IPS DF 4.7 (cell line): ENCODE data around the gene SYT6.

ENCODE experiments used
- DNase-seq: peaks from one replicate; pipeline ENCODE4 v3.0.0-alpha.2; 2013; ENCODE audit warnings: low spot score; ENCODE audit errors: extremely low read depth

The SYT6 gene

GRCh38 chr1:114154146-114154962 is 685 bp upstream of the SYT6 start:
- DNase-seq: no peak

- no peak for DNase-seq
Observed at GRCh38 chr1:114152508-114153260, 985 bp downstream of the SYT6 start.

- DNase-seq: no peak
Observed at GRCh38 chr1:114152089-114152507, 1.6 kb downstream of the SYT6 start.

- DNase-seq: no peak
Observed at GRCh38 chr1:114150016-114150415, 3.7 kb downstream of the SYT6 start.

- no peak for DNase-seq
Observed at GRCh38 chr1:114149211-114149610, 4.5 kb downstream of the SYT6 start.

- DNase-seq: no peak
Observed at GRCh38 chr1:114145504-114146151, 8.0 kb downstream of the SYT6 start.

GRCh38 chr1:114144016-114144415 is 9.7 kb downstream of the SYT6 start:
- DNase-seq: no peak

- DNase-seq: no peak
Observed at GRCh38 chr1:114139540-114139939, 14.1 kb downstream of the SYT6 start.

- no peak for DNase-seq
Observed at GRCh38 chr1:114137497-114137896, 16.2 kb downstream of the SYT6 start.

GRCh38 chr1:114135786-114136185 is 17.9 kb downstream of the SYT6 start:
- DNase-seq: no peak

- no peak for DNase-seq
Observed at GRCh38 chr1:114134518-114134917, 19.2 kb downstream of the SYT6 start.

- no peak for DNase-seq
Observed at GRCh38 chr1:114133129-114133528, 20.5 kb downstream of the SYT6 start.

GRCh38 chr1:114131526-114132220 is 22.0 kb downstream of the SYT6 start:
- no peak for DNase-seq

- DNase-seq: no peak
Observed at GRCh38 chr1:114130846-114131525, 22.7 kb downstream of the SYT6 start.

- no peak for DNase-seq
Observed at GRCh38 chr1:114130213-114130612, 23.5 kb downstream of the SYT6 start.

GRCh38 chr1:114128293-114128692 is 25.4 kb downstream of the SYT6 start:
- no peak for DNase-seq

GRCh38 chr1:114126261-114127095 is 27.2 kb downstream of the SYT6 start:
- DNase-seq: no peak

GRCh38 chr1:114124644-114125043 is 29.0 kb downstream of the SYT6 start:
- no peak for DNase-seq

GRCh38 chr1:114122941-114123618 is 30.6 kb downstream of the SYT6 start:
- DNase-seq: no peak
